K562 (cell line): ENCODE measurements around the gene MED15. TPM values are rescaled to one million over a fixed set of nuclear protein-coding genes. Genes with fewer than 3 reads are reported as not detected.

Experiments
- ASH1L ChIP-seq: fragments of 450-650 bp; IDR thresholded peaks from 2 replicates; pipeline ENCODE4 v1.6.1; 2018; ENCODE audit warnings: borderline replicate concordance, mild to moderate bottlenecking, low read depth; ENCODE audit not compliant: partially characterized antibody
- NCOA2 ChIP-seq, 2 experiments: fragments of 450-650 bp; IDR thresholded peaks; 2 replicates each; pipeline ENCODE4 v1.6.1; 2018; ENCODE audit warnings: mild to moderate bottlenecking in 2 of 2, moderate library complexity in 1 of 2; ENCODE audit not compliant: partially characterized antibody in 2 of 2
- PHF8 ChIP-seq: fragments of 200-600 bp; sonication (generic); IDR thresholded peaks from 2 replicates; pipeline ENCODE4 v1.6.1; 2012; ENCODE audit warnings: mixed run types, mild to moderate bottlenecking, inconsistent platforms, low read length, moderate library complexity, borderline replicate concordance
- TCF3 ChIP-seq: sonication (generic); formaldehyde crosslinking; IDR thresholded peaks from 2 replicates; pipeline ENCODE4 v1.4.0; 2020; ENCODE audit warnings: mild to moderate bottlenecking, missing genetic modification reagents
- ZBTB11 ChIP-seq, 3 experiments: fragments of 200-800 bp in 1 of 3; fragments of 250-450 bp in 1 of 3; fragments of 450-650 bp in 1 of 3; sonication (Bioruptor Pico) in 1 of 3; sonication (Bioruptor generic) in 1 of 3; formaldehyde crosslinking in 1 of 3; IDR thresholded peaks; 2 replicates each; pipeline versions ENCODE4 v1.6.1 to v1.8.0; 2016 to 2022; ENCODE audit warnings: mild to moderate bottlenecking in 2 of 3, missing genetic modification characterization in 2 of 3, missing compliant biosample characterization in 1 of 3, moderate library complexity in 1 of 3
- ZNF407 ChIP-seq: fragments of 450-650 bp; IDR thresholded peaks from 2 replicates; pipeline ENCODE4 v1.6.1; 2016; ENCODE audit warnings: low read depth
- ZNF592 ChIP-seq: fragments of 450-650 bp; IDR thresholded peaks from 2 replicates; pipeline ENCODE4 v1.6.1; 2017; ENCODE audit warnings: antibody characterized with exemption, mild to moderate bottlenecking
- polyA plus RNA-seq, 8 experiments: library from polyadenylated mRNA; depleted of rRNA in 4 of 8; stranded (reverse) in 5 of 8; unstranded in 3 of 8; fragments of >200 nt; fragmentation: Nextera tagmentation in 2 of 8; fragmentation: Illumina TruSeq in 1 of 8; extraction: Ambion mirVana in 2 of 8; extraction: Trizol in 1 of 8; gene quantifications; 2 replicates each; pipeline versions ENCODE4 v1.2.1 to v1.2.3, GENCODE V29; 2011 to 2014; ENCODE audit warnings: inconsistent platforms in 1 of 8, missing spikeins in 1 of 8
- total RNA-seq, 7 experiments: library from RNA; depleted of rRNA in 6 of 7; stranded (reverse); fragments of >200 nt in 6 of 7; fragmentation: Illumina TruSeq in 2 of 7; extraction: Trizol in 2 of 7; gene quantifications; 2 replicates each; pipeline versions ENCODE4 v1.2.1 to v1.2.3, GENCODE V29; 2011 to 2021; ENCODE audit warnings: low replicate concordance in 1 of 7

Gene MED15
- total and polyA plus RNA-seq, 9 of the 15 experiments (the other 6 are each of a cell fraction or from before 2014, with no cell fraction given): 4.0 to 271 (median 60.1) TPM

- no peak for TF ChIP-seq PHF8
- no peak for TF ChIP-seq ZBTB11 (CRISPR knock-in tag; IDR thresholded peaks at IDR 0.05)
- TF ChIP-seq NCOA2 (IDR thresholded peaks at IDR 0.05; ENCODE audit: partially characterized antibody in 2 of 2): no peak
- TF ChIP-seq ASH1L: no peak
- no peak for TF ChIP-seq ZNF407
- no peak for TF ChIP-seq TCF3 (CRISPR knock-in tag)
- TF ChIP-seq ZNF592: no peak
Measured at GRCh38 chr22:20510811-20511577, 3.6 kb downstream of the MED15 start (continued).
